Duodenal mucosa (tissue), 2 donors: ENCODE measurements around the gene SMYD5.

Experiments
- H3K27ac ChIP-seq: one replicate; pipeline ENCODE4 v1.7.0; 2013; ENCODE audit warnings: low read depth, low read length
- H3K27me3 ChIP-seq, 2 donors: one replicate each; pipeline ENCODE4 v1.7.0; 2013; ENCODE audit warnings: low read length in 2 of 2, control low read depth in 1 of 2; ENCODE audit not compliant: insufficient read depth in 2 of 2, control insufficient read depth in 1 of 2
- H3K36me3 ChIP-seq, 2 donors: one replicate each; pipeline ENCODE4 v1.7.0; 2013; ENCODE audit warnings: low read length in 2 of 2, control low read depth in 1 of 2; ENCODE audit not compliant: insufficient read depth in 2 of 2, control insufficient read depth in 1 of 2
- H3K4me1 ChIP-seq, 2 donors: one replicate each; pipeline ENCODE4 v1.7.0; 2013; ENCODE audit warnings: low read length in 2 of 2, control low read depth in 1 of 2; ENCODE audit not compliant: insufficient read depth in 2 of 2, control insufficient read depth in 1 of 2
- H3K4me3 ChIP-seq, 2 donors: one replicate each; pipeline ENCODE4 v1.7.0; 2013; ENCODE audit warnings: low read length in 2 of 2, low read depth in 1 of 2
- H3K9ac ChIP-seq, 2 donors: one replicate each; pipeline ENCODE4 v1.7.0; 2013; ENCODE audit warnings: low read length in 2 of 2, low read depth in 1 of 2
- H3K9me3 ChIP-seq, 2 donors: one replicate each; pipeline ENCODE4 v1.7.0; 2013; ENCODE audit warnings: low read length in 2 of 2, control low read depth in 1 of 2; ENCODE audit not compliant: control insufficient read depth in 1 of 2

Gene SMYD5

DNA sequence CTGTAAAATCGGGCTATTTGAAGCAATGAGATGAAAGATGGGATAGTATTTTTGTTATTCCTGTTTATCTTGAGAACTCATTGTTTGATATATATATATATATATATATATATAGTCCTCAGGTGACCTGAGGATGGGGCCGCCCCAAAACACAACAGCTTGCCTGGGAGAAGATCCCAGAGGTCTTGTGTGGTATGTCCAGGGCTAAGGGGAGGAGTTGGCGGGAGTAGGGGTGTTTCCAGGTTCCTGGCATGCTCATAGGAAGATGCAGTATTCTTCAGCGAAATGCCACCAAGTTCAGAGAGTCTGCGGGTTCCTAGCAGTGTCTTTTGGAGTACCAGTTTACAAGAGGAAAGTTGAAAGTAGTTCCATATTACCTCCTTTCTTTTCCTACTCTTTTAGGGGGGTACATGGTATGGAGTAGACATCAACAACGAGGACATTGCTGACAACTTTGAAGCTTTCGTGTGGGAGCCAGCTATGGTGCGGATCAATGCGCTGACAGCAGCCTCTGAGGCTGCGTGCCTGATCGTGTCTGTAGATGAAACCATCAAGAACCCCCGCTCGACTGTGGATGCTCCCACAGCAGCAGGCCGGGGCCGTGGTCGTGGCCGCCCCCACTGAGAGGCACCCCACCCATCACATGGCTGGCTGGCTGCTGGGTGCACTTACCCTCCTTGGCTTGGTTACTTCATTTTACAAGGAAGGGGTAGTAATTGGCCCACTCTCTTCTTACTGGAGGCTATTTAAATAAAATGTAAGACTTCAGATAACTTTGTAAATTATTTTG lies 38.4 kb downstream of the SMYD5 start:
- no peak overlapping the region for H3K4me3 ChIP-seq
- H3K9ac ChIP-seq, result no peak overlapping the region
- no peaks in the 10 kb centered on the region for H3K9me3 ChIP-seq
- no peak overlapping the region for H3K27ac ChIP-seq
- H3K27me3 ChIP-seq, result no peaks in the 10 kb centered on the region
- H3K36me3 ChIP-seq, result peaks cover 41 to 72% of the 10 kb centered on the region in 2 donors
- H3K4me1 ChIP-seq, result no peaks in the 10 kb centered on the region

DNA sequence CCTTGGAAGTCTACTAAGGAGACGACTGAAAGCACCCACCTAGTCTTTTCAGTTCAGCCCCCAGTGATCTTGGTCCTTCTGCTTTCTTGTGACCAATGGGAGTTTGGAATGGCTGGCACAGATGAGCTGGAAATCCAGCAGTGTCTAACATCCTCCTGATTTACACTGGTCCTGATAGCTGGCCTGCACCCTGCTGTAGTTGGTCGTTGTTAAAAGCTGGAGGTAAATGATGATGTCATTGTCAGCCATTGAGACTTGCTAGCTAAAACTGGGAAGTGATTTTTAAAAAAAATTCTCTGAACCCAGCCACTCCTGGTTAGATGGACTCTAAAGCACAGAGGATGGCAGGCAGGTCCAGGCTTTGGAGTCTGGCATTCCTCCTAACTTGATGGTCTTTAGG lies 39.4 kb downstream of the SMYD5 start:
- peaks cover 34 to 62% of the 10 kb centered on the region in 2 donors for H3K36me3 ChIP-seq
- H3K27ac ChIP-seq, result no peak overlapping the region
- no peaks in the 10 kb centered on the region for H3K4me1 ChIP-seq
- no peaks in the 10 kb centered on the region for H3K27me3 ChIP-seq
- H3K9me3 ChIP-seq, result no peaks in the 10 kb centered on the region
- no peak overlapping the region for H3K9ac ChIP-seq
- H3K4me3 ChIP-seq, result no peak overlapping the region

DNA sequence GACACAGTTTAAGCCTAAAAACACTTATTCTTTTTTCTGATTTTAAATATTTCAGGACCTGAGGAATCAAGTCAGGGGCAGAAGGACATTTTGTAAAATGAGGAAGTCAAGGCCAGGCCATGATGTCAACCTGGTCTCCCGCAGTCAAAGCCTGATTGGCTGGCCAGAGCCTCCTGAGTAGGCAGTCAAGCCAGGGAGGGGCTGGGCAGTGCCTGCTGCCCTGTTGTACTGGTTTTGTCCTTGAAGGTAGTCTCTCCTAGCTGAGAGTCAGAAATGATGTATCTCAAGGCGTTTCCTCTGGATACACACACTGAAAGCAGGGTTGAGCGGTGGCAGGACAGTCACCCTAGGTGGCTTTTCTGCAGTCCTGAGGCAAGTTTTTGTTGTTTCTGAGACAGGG lies 39.9 kb downstream of the SMYD5 start:
- no peaks in the 10 kb centered on the region for H3K4me1 ChIP-seq
- H3K27ac ChIP-seq, result no peak overlapping the region
- no peaks in the 10 kb centered on the region for H3K9me3 ChIP-seq
- no peaks in the 10 kb centered on the region for H3K27me3 ChIP-seq
- no peak overlapping the region for H3K9ac ChIP-seq
- peaks cover 30 to 57% of the 10 kb centered on the region in 2 donors for H3K36me3 ChIP-seq
- H3K4me3 ChIP-seq, result no peak overlapping the region

DNA sequence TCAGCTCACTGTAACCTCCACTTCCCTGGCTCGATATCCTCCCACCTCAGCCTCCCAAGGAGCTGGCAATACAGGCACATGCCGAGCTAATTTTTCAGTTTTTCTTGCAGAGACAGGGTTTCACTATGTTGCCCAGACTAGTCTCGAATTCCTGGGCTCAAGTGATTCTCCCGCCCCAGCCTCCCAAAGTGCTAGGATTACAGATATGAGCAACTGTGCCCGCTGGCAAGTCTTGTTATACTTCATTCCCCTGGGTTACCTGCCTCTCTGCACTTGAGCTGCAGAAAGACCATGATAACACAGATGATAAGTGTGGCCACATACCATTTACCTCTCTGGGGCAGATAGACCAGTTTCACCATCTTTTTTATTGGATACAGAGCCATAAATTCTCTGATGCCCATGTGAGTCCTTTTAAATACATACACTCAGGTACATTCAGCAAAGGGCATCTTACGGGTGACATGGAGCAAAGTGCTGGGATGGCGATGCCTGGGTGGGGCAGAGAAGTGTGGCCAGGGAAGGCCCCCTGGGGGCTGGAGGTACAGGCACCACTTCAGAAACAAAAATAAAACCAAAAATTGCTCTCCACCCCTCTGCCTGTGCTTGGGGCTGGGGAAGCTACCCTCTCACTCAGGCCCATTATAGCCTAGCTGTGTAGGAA lies 40.4 kb downstream of the SMYD5 start:
- Histone ChIP-seq H3K27ac (no peak overlapping the region), H3K4me1 (no peaks in the 10 kb centered on the region), H3K27me3 (no peaks in the 10 kb centered on the region), H3K4me3 (no peak overlapping the region), H3K9ac (no peak overlapping the region), H3K36me3 (peaks cover 25 to 52% of the 10 kb centered on the region in 2 donors), H3K9me3 (no peaks in the 10 kb centered on the region)

DNA sequence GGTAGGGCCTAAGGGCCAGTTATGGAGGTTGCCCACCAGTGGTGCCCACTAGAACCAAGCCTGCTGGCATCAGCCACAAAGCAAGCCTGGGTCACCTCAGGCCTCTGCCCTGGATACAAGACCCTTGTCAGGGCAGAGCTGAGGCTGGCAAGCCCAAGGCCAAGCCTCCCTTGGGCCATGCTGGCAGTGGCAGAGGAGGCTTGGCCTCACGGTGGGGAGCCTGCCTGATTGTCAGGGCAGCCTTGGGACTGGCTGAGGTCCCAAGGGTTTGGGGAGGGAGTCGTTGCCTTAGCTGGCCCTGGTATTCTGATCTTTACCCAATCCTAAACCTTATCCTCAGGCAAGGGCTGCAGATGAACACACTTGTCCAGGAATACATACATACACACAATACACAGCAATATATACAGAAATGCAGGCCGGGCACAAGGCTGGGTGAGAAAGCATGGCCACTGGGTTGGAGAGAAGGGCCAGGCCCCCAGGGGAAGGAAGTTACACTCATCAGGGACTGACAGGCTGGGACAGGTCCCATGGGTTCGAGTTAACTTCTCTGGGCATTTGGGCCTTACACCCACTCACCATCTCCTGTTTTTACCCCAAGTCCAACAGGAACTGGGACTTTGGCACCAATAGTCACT lies 41.1 kb downstream of the SMYD5 start:
- no peak overlapping the region for H3K27ac ChIP-seq
- no peaks in the 10 kb centered on the region for H3K9me3 ChIP-seq
- H3K4me1 ChIP-seq, result no peaks in the 10 kb centered on the region
- no peaks in the 10 kb centered on the region for H3K27me3 ChIP-seq
- peaks cover 18 to 45% of the 10 kb centered on the region in 2 donors for H3K36me3 ChIP-seq
- H3K4me3 ChIP-seq, result no peak overlapping the region
- no peak overlapping the region for H3K9ac ChIP-seq

DNA sequence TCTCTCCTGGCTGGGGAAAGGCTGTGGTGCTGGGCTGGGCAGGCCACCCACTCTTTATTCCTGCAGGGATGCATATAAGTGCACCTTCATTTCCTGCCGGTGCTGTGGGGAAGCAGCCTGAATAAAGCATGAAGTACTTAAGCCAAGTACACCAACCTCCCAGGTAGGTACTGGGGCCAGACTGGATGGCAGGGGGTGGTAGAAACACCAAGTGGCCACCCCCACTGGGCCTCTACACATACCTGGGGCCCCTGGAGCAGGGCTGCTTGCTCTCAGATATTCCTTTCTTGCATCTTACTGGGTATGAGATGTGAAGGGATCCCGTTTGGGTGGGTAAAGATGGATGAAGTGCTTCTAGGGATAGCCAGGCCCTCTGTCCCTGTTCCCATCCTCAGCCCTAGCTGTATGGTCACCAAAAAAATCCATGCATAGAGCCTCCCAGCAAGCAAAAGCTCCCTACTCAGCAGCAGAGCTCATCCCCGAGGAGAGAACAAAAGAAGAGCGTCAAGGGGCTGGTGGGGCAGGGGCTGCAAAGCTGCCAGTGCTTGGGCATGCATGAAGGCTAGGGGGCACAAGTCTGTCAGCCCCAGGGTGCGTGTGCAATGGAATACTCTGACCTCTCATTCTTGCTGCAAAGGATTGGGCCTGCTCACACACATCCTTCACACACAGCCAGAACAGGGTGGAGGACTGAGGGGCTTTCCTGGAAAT lies 42.0 kb downstream of the SMYD5 start:
- H3K27me3 ChIP-seq, result no peaks in the 10 kb centered on the region
- H3K27ac ChIP-seq, result no peak overlapping the region
- H3K9ac ChIP-seq, result no peak overlapping the region
- H3K4me1 ChIP-seq, result no peaks in the 10 kb centered on the region
- H3K36me3 ChIP-seq, result peaks cover 9 to 36% of the 10 kb centered on the region in 2 donors
- H3K4me3 ChIP-seq, result no peak overlapping the region
- no peaks in the 10 kb centered on the region for H3K9me3 ChIP-seq

DNA sequence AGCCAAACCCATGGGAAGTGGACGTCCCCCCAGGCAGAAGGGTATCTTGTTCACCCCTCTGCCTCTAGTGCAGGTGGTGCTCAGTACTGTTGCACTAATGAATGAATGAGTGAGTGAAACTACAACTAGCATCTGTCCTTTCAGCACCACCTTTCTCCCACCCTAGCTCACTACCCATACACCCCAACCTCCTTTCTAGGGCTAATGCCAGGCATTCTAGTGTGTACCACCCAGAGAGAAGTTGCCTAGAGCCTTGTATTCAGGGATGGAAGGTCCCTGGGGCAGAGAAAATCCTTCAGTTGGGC lies 42.5 kb downstream of the SMYD5 start:
- no peaks in the 10 kb centered on the region for H3K9me3 ChIP-seq
- H3K36me3 ChIP-seq, result peaks cover 8 to 31% of the 10 kb centered on the region in 2 donors

DNA sequence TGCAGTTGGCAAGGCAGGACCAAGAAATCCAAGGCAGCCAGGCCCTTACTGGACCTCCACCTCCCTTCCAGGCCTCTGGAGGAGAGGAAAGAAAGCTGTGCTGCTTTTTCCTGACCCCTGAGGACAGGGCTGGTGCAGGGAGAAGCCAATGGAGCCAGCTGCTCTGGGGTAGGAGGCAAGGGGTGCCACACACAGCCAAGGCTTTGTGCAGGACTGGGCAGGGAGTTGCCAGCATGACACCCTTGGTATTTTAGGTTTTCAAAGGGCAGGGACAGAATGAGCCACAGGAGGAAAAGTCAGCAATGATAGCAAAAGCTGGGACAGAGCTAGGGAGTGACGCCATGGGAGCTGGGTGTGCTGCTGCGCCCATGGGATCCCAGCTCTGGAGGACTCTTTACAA lies 43.0 kb downstream of the SMYD5 start:
- peaks cover 6 to 26% of the 10 kb centered on the region in 2 donors for H3K36me3 ChIP-seq
- no peaks in the 10 kb centered on the region for H3K9me3 ChIP-seq
- H3K27me3 ChIP-seq, result no peaks in the 10 kb centered on the region
- H3K9ac ChIP-seq, result no peak overlapping the region
- no peaks in the 10 kb centered on the region for H3K4me1 ChIP-seq
- H3K4me3 ChIP-seq, result no peak overlapping the region
- no peak overlapping the region for H3K27ac ChIP-seq

More for the DNA sequence above, 42.5 kb downstream of the SMYD5 start:
- no peaks in the 10 kb centered on the region for H3K27me3 ChIP-seq
- no peak overlapping the region for H3K9ac ChIP-seq
- no peak overlapping the region for H3K27ac ChIP-seq
- H3K4me3 ChIP-seq, result no peak overlapping the region
- H3K4me1 ChIP-seq, result no peaks in the 10 kb centered on the region

DNA sequence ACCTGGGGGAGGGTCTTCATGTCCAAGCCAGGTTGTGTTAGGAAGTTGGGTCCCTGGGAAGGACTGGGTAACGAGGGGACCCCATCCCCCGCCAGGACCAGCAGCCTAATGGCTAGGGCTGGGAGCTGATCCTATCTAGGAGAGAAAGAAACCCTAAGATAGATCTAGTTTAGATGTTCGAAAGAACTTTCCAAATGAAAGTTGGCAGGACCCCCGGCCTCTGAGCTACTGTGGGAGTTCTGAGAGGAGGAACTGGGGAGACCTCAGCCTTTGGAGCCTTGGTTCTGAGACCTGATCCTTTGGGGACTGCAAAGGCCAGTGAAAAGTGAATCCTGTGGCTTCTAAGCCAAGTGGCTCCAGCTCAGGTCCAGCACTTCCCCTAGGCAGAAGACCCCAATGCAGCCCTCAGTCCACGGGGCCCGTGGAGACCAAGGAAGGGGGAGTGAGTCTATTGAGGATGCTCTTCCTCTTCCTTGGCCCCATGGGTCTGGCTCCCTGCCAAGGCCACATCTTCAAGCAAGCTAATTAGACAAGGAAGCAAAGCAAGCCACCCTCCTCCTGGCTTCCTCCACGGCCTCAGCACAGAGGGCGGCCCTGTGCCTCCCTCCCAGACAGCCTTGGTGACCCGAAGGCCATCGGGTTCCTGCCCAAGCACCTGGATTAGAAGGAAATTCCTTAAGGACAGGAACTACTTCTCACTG lies 43.5 kb downstream of the SMYD5 start:
- H3K4me3 ChIP-seq, result no peak overlapping the region
- H3K27me3 ChIP-seq, result no peaks in the 10 kb centered on the region
- no peaks in the 10 kb centered on the region for H3K4me1 ChIP-seq
- H3K27ac ChIP-seq, result no peak overlapping the region
- no peaks in the 10 kb centered on the region for H3K9me3 ChIP-seq
- no peak overlapping the region for H3K9ac ChIP-seq
- H3K36me3 ChIP-seq, result peaks cover 3 to 22% of the 10 kb centered on the region in 2 donors
